Measurements from ENCODE around the gene TCAF1. TPM values are rescaled to one million over a fixed set of nuclear protein-coding genes. Genes with fewer than 3 reads are reported as not detected.
A peak's percentile ranks its signal among the peaks of the same experiment; 100 is the strongest.

The TCAF1 gene
- total and polyA plus RNA-seq, 12 donors, result 41.3 to 177 (median 117) TPM

DNA sequence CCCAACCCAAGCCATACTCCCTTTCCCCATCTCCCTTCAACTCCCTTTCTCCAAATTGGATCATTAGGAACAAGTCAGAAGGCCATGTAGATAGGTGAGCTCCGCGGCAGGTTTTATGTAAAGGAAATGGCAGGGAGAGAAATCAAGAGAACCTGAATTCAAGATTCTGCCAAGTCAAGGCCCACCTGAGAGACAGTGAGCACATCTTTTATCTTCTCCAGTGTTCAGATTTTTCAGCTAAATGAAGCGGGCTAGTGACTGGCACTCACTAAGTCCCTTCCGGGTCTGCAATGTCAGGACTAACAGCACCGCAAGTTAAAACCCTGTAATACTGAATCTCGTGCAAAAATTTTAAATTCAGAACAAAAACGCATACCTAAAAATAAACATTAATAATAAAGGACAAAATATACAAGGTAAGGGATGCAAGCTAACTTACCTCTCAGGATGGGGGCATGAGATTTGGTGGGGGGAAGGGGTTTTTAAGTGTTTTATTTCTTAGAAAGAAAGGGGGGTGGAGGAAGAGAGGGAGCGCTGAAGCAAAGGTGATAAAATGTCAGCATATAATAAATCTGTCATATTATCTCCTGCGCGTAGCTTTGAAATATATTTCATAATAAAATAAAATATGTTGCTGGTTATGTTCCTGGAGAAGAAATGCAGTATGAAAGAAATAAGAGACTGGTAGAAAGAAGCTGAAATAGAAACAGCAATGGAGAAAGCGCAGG, 17.6 kb downstream of the TCAF1 start:
- Histone ChIP-seq H3K27ac (no peak overlapping the region), H3K4me1 (replicated peaks in 1 of 2) (peaks cover 0 to 24% of the 10 kb centered on the region in 2 donors), H3K9me3 (replicated peaks in 1 of 3) (no peaks in the 10 kb centered on the region), H3K36me3 (replicated peaks in 1 of 2) (no peaks in the 10 kb centered on the region), H3K27me3 (no peaks in the 10 kb centered on the region), H3K4me3 (peak overlapping the region in 2 of 4 donors; percentile 21 to 38)
- TF ChIP-seq, protein P1, sequence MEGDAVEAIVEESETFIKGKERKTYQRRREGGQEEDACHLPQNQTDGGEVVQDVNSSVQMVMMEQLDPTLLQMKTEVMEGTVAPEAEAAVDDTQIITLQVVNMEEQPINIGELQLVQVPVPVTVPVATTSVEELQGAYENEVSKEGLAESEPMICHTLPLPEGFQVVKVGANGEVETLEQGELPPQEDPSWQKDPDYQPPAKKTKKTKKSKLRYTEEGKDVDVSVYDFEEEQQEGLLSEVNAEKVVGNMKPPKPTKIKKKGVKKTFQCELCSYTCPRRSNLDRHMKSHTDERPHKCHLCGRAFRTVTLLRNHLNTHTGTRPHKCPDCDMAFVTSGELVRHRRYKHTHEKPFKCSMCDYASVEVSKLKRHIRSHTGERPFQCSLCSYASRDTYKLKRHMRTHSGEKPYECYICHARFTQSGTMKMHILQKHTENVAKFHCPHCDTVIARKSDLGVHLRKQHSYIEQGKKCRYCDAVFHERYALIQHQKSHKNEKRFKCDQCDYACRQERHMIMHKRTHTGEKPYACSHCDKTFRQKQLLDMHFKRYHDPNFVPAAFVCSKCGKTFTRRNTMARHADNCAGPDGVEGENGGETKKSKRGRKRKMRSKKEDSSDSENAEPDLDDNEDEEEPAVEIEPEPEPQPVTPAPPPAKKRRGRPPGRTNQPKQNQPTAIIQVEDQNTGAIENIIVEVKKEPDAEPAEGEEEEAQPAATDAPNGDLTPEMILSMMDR (IDR thresholded peaks at IDR 0.05), result no peak
- TF ChIP-seq POLR2A (IDR thresholded peaks at IDR 0.05), result no peak
- 56 to 65% (median 62%) methylated on average over 11 of the region's 11 CpGs for WGBS, 4 donors
- intact Hi-C loops (cut with DNase I), result no loop called here
- DNase-seq, result no peak

GRCh38 chr7:143882604-143883078, 19.3 kb downstream of the TCAF1 start:
- TF ChIP-seq, protein P1 (IDR thresholded peaks at IDR 0.05), result no peak
- TF ChIP-seq POLR2A (IDR thresholded peaks at IDR 0.05), result no peak
- peak; percentile 65 to 83 (median 72) for DNase-seq
- intact Hi-C loops (cut with DNase I), result no loop called here
- Histone ChIP-seq H3K27ac (peak overlapping the region; percentile 23 to 86 (median 76)), H3K27me3 (no peaks in the 10 kb centered on the region), H3K4me1 (replicated peaks in 1 of 2) (peaks cover 0 to 33% of the 10 kb centered on the region in 2 donors), H3K4me3 (peak overlapping the region in 2 of 4 donors; percentile 46 to 66), H3K36me3 (replicated peaks in 1 of 2) (no peaks in the 10 kb centered on the region), H3K9me3 (replicated peaks in 1 of 3) (no peaks in the 10 kb centered on the region)
- 0 to 6% (median 3%) methylated on average over 7 to 28 of the region's 28 CpGs for WGBS, 4 donors

DNA sequence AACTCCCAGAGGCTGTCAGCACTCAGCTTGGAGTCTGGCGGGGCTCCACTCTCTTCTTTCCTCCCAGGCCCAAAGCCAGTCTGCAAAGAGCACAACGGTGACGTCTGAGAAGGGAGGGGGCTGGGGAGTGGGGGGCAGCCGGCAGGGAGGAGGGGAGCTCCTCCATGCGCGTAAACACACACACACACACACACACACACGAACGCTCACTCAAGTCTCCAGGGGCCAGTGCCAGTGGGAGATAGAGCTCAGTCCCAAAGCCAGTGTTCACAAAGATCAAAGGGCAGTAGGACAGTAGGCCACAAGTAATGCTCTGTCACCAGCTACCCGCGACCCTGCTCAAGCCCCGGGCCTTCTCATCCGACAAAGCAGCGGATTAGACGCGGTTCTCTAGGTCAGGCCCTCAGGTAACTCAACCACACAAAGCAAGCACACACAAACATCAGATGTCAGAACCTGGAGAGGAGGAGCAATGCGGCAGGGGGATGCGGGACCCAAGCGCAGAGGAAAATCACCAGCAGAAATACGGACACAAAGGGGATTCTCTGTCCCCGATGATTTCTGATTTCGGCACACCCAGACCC, 19.9 kb downstream of the TCAF1 start:
- peaks cover 0 to 33% of the 10 kb centered on the region in 2 donors for H3K4me1 ChIP-seq (replicated peaks in 1 of 2)
- DNase-seq, result peak; percentile 60 to 87 (median 76)
- peak overlapping the region; percentile 23 to 86 (median 76) for H3K27ac ChIP-seq
- H3K9me3 ChIP-seq (replicated peaks in 1 of 3), result no peaks in the 10 kb centered on the region
- H3K27me3 ChIP-seq, result no peaks in the 10 kb centered on the region
- H3K36me3 ChIP-seq (replicated peaks in 1 of 2), result no peaks in the 10 kb centered on the region
- peak overlapping the region in 2 of 4 donors; percentile 46 to 66 for H3K4me3 ChIP-seq
- WGBS, 4 donors, result 0 to 13% (median 6%) methylated on average over 2 to 21 of the region's 21 CpGs
- TF ChIP-seq POLR2A (IDR thresholded peaks at IDR 0.05), result peak in 1 of 2 donors; percentile 19
- TF ChIP-seq, protein P1 (IDR thresholded peaks at IDR 0.05), result no peak
- intact Hi-C loops (cut with DNase I), result no loop called here

DNA sequence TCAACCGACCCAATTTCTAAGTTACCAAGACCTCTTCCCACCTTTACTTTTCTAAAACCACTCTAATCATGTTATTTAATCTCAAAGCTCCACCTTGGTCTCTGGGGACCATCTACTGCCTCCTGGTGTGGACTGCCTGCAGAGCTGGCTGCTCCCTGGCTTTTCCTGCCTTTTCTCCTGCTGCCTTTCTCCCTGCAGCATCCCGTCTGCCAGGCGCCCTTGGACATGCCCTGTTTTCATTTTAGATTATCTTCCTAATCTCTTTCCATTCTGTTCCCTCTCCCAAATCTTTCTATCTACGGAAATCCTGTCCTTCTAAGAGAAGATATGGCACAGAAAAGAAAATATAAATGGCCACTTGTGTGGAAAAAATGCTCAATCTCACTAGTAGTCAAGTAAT, 23.1 kb downstream of the TCAF1 start:
- Histone ChIP-seq H3K4me1 (replicated peaks in 1 of 2) (peaks cover 0 to 21% of the 10 kb centered on the region in 2 donors), H3K9me3 (replicated peaks in 1 of 3) (no peaks in the 10 kb centered on the region), H3K4me3 (no peak overlapping the region), H3K36me3 (replicated peaks in 1 of 2) (peaks cover 0 to 22% of the 10 kb centered on the region in 2 donors), H3K27me3 (no peaks in the 10 kb centered on the region), H3K27ac (no peak overlapping the region)
- intact Hi-C loops (cut with DNase I), result no loop called here
- 48 to 67% (median 59%) methylated on average over 4 of the region's 4 CpGs for WGBS, 4 donors
- no peak for DNase-seq
- TF ChIP-seq POLR2A (IDR thresholded peaks at IDR 0.05), result no peak
- TF ChIP-seq, protein P1 (IDR thresholded peaks at IDR 0.05), result no peak
